HCT116 (cell line): ENCODE results near the gene TRPC4. TPM values are rescaled to one million over a fixed set of nuclear protein-coding genes. Genes with fewer than 3 reads are reported as not detected.

ENCODE experiments used
- ATAC-seq: fragments of 200-7000 bp; cut with Tn5 transposase; 2 replicates; pipeline ENCODE4 v1.9.1; 2020; ENCODE audit warnings: mild to moderate bottlenecking, moderate library complexity
- BruUV-seq: library from RNA; stranded (reverse); fragments of 400-500 nt; replicated peaks from 2 replicates; lab custom pipeline; 2021; lab: Mats Ljungman, UMichigan
- CTCF ChIA-PET: fragments of 300-600 bp; sonication (Branson Sonifier 250); formaldehyde crosslinking; loops from one replicate; lab custom pipeline; 2021; ENCODE audit warnings: antibody characterized with exemption; lab: Charles Lee
- POLR2A ChIA-PET: fragments of 300-600, 350-600 bp; sonication (Branson Sonifier 250); formaldehyde crosslinking; loops from one replicate; lab custom pipeline; 2021; ENCODE audit warnings: antibody characterized with exemption; lab: Charles Lee
- RAD21 ChIA-PET, 2 experiments: fragments of 300-600 bp; sonication (Branson Sonifier 250); formaldehyde crosslinking; loops; one replicate each; lab custom pipeline; 2023; ENCODE audit warnings: low total read pairs in 2 of 2; ENCODE audit not compliant: uncharacterized antibody in 2 of 2, unreplicated experiment in 2 of 2, low non-redundant PET in 1 of 2; lab: Charles Lee
- DNase-seq: peaks from one replicate; pipeline ENCODE4 v3.0.0-alpha.2; 2010; ENCODE audit warnings: low read depth, low spot score
- H2AFZ ChIP-seq: fragments of 200-600 bp; shearing (Covaris generic), sonication (generic); 2 replicates; pipeline ENCODE4 v1.6.1; 2017; ENCODE audit warnings: low read depth, mixed run types, mixed read lengths, antibody characterized with exemption, low read length; ENCODE audit not compliant: poor library complexity, severe bottlenecking
- H3K27ac ChIP-seq: 2 replicates; pipeline ENCODE4 v1.5.1; 2012; ENCODE audit warnings: low read depth, low read length
- H3K27me3 ChIP-seq: fragments of 200-600 bp; sonication (generic); 2 replicates; pipeline ENCODE4 v1.6.1; 2016; ENCODE audit warnings: mixed run types, low read length, mixed read lengths; ENCODE audit not compliant: insufficient read depth
- H3K36me3 ChIP-seq, 2 experiments: fragments of 200-500 bp in 1 of 2; fragments of 200-600 bp in 1 of 2; sonication (Bioruptor generic) in 1 of 2; sonication (generic) in 1 of 2; 2 replicates each; pipeline versions ENCODE4 v1.5.1 to v1.6.1; 2014 to 2016; ENCODE audit warnings: low read length in 2 of 2, inconsistent platforms in 1 of 2, mixed read lengths in 1 of 2, mixed run types in 1 of 2; ENCODE audit not compliant: insufficient read depth in 2 of 2, control insufficient read depth in 1 of 2
- H3K4me1 ChIP-seq, 2 experiments: fragments of 200-600 bp in 1 of 2; sonication (generic) in 1 of 2; 2 replicates each; pipeline versions ENCODE4 v1.5.1 to v1.6.1; 2012 to 2017; ENCODE audit warnings: low read length in 2 of 2, inconsistent platforms in 1 of 2, mild to moderate bottlenecking in 1 of 2, mixed read lengths in 1 of 2, mixed run types in 1 of 2, moderate library complexity in 1 of 2; ENCODE audit not compliant: insufficient read depth in 2 of 2, control insufficient read depth in 1 of 2
- H3K4me2 ChIP-seq: fragments of 200-600 bp; sonication (generic); 2 replicates; pipeline ENCODE4 v1.6.1; 2017; ENCODE audit warnings: mixed run types, low read length, mixed read lengths
- H3K4me3 ChIP-seq, 2 experiments: fragments of 200-600 bp in 1 of 2; sonication (generic) in 1 of 2; replicated peaks in 1 of 2; 2 replicates each; pipeline ENCODE4 v1.5.1; 2011 to 2016; ENCODE audit warnings: low read length in 2 of 2, control low read depth in 1 of 2, low read depth in 1 of 2, mild to moderate bottlenecking in 1 of 2, mixed read lengths in 1 of 2, mixed run types in 1 of 2
- H3K79me2 ChIP-seq: fragments of 200-600 bp; sonication (generic); 2 replicates; pipeline ENCODE4 v1.6.1; 2017; ENCODE audit warnings: mild to moderate bottlenecking, mixed run types, low read length, moderate library complexity, mixed read lengths; ENCODE audit not compliant: insufficient read depth
- H3K9ac ChIP-seq: fragments of 200-600 bp; sonication (generic); 2 replicates; pipeline ENCODE4 v1.6.1; 2016; ENCODE audit warnings: low read length, mixed read lengths
- H3K9me2 ChIP-seq: fragments of 200-600 bp; sonication (generic), shearing (Covaris generic); 2 replicates; pipeline ENCODE4 v1.6.1; 2017; ENCODE audit warnings: mixed run types, mild to moderate bottlenecking, moderate library complexity; ENCODE audit not compliant: insufficient read depth
- H3K9me3 ChIP-seq, 2 experiments: fragments of 200-500 bp in 1 of 2; fragments of 200-600 bp in 1 of 2; sonication (Bioruptor generic) in 1 of 2; sonication (generic) in 1 of 2; 2 replicates each; pipeline ENCODE4 v1.6.1; 2014 to 2017; ENCODE audit warnings: low read length in 2 of 2, mixed read lengths in 2 of 2, inconsistent platforms in 1 of 2, low read depth in 1 of 2, mild to moderate bottlenecking in 1 of 2, mixed run types in 1 of 2, moderate library complexity in 1 of 2; ENCODE audit not compliant: control insufficient read depth in 1 of 2, insufficient read depth in 1 of 2
- H4K20me1 ChIP-seq: fragments of 200-600 bp; sonication (generic), shearing (Covaris generic); 2 replicates; pipeline ENCODE4 v1.6.1; 2017; ENCODE audit warnings: mixed run types, mild to moderate bottlenecking, moderate library complexity; ENCODE audit not compliant: insufficient read depth
- CEBPB ChIP-seq: IDR thresholded peaks from 2 replicates; pipeline ENCODE4 v1.6.1; 2012; ENCODE audit warnings: low read depth
- EGR1 ChIP-seq: IDR thresholded peaks from 2 replicates; pipeline ENCODE4 v1.6.1; 2012; ENCODE audit warnings: low read depth
- ELF1 ChIP-seq: IDR thresholded peaks from 2 replicates; pipeline ENCODE4 v1.6.1; 2012; ENCODE audit warnings: low read depth, borderline replicate concordance
- EZH2 ChIP-seq: fragments of 200-600 bp; sonication (generic); IDR thresholded peaks from 2 replicates; pipeline ENCODE4 v1.6.1; 2017; ENCODE audit warnings: antibody characterized with exemption, mixed run types
- EZH2phosphoT487 ChIP-seq: fragments of 200-600 bp; IDR thresholded peaks from 2 replicates; pipeline ENCODE4 v1.6.1; 2018; ENCODE audit warnings: antibody characterized with exemption, borderline replicate concordance
- FOSL1 ChIP-seq: IDR thresholded peaks from 2 replicates; pipeline ENCODE4 v1.6.1; 2012; ENCODE audit warnings: low read depth
- JUND ChIP-seq: IDR thresholded peaks from 2 replicates; pipeline ENCODE4 v1.6.1; 2012
- RAD21 ChIP-seq: IDR thresholded peaks from 2 replicates; pipeline ENCODE4 v1.6.1; 2012; ENCODE audit warnings: low read depth, mild to moderate bottlenecking
- SP1 ChIP-seq: IDR thresholded peaks from 2 replicates; pipeline ENCODE4 v1.6.1; 2012; ENCODE audit warnings: low read depth
- SRF ChIP-seq: IDR thresholded peaks from 2 replicates; pipeline ENCODE4 v1.6.1; 2012; ENCODE audit warnings: low read depth
- TCF7L2 ChIP-seq: IDR thresholded peaks from 2 replicates; pipeline ENCODE4 v1.7.0; 2011; ENCODE audit warnings: borderline replicate concordance, inconsistent platforms; ENCODE audit not compliant: insufficient read depth, insufficient read length; ENCODE audit errors: extremely low read depth
- YY1 ChIP-seq: IDR thresholded peaks from 2 replicates; pipeline ENCODE4 v1.6.1; 2011; ENCODE audit warnings: low read length, low read depth, moderate library complexity, mild to moderate bottlenecking; ENCODE audit not compliant: insufficient replicate concordance; ENCODE audit errors: extremely low read depth
- ZNF274 ChIP-seq: fragments of 200-500 bp; sonication (Bioruptor generic); IDR thresholded peaks from 2 replicates; pipeline ENCODE4 v1.6.1; 2014; ENCODE audit warnings: mild to moderate bottlenecking, low read depth, low read length, inconsistent platforms
- intact Hi-C: fragments of 100-400 bp; cut with micrococcal nuclease; formaldehyde crosslinking; loops from 2 replicates; pipeline ENCODE4 v1.10.0; 2022
- total RNA-seq: library from RNA; stranded (reverse); gene quantifications from one replicate; pipeline ENCODE4 v1.2.1, GENCODE V29; 2021; ENCODE audit not compliant: unreplicated experiment
- TF ChIP-seq, protein P1 (sequence below): IDR thresholded peaks from 2 replicates; pipeline ENCODE4 v1.6.1; 2012
- TF ChIP-seq, protein P2 (sequence below): IDR thresholded peaks from 2 replicates; pipeline ENCODE4 v1.6.1; 2011; ENCODE audit warnings: mild to moderate bottlenecking, low read length, moderate library complexity; ENCODE audit not compliant: insufficient replicate concordance; ENCODE audit errors: extremely low read depth

The TRPC4 gene
- total RNA-seq, 1 experiment from 2014 or later, result not detected

DNA sequence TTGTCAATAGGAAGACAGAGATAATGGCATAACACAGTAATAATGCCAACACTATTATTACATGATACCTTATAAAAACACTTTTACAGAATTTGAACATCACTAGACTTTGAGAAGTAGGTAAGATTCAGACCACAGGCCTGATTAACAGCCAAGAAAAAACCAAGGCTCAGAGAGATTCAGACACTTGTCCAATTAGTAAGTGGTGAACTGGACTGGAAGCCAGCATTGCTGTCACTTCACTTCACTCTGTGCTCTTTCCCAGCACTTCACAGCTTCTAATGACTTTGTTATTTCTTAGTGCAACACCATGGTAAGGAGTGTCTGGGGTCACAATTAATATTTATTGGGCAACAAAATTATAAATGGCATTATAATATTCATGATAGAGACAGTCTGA, 91.9 kb downstream of the TRPC4 start:
- H2AFZ ChIP-seq, result no peak overlapping the region
- no peak overlapping the region for H3K4me3 ChIP-seq
- RAD21 ChIA-PET, result no interaction called here
- peaks cover 17 to 23% of the 10 kb centered on the region in 2 experiments; a peak in 2 of 4 replicates for H3K9me3 ChIP-seq
- CTCF ChIA-PET, result no interaction called here
- no peaks in the 10 kb centered on the region for H3K79me2 ChIP-seq
- DNase-seq (no peak), ATAC-seq (no peak)
- no peak overlapping the region for H3K4me2 ChIP-seq
- POLR2A ChIA-PET, result no interaction called here
- BruUV-seq, result no TSS peak
- no peaks in the 10 kb centered on the region for H3K4me1 ChIP-seq
- no peaks in the 10 kb centered on the region for H3K9me2 ChIP-seq
- TF ChIP-seq EZH2phosphoT487 (no peak), JUND (no peak), EZH2 (no peak), TCF7L2 (no peak), ELF1 (no peak)
- TF ChIP-seq, protein P1, sequence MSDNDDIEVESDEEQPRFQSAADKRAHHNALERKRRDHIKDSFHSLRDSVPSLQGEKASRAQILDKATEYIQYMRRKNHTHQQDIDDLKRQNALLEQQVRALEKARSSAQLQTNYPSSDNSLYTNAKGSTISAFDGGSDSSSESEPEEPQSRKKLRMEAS, result no peak
- TF ChIP-seq, protein P2, sequence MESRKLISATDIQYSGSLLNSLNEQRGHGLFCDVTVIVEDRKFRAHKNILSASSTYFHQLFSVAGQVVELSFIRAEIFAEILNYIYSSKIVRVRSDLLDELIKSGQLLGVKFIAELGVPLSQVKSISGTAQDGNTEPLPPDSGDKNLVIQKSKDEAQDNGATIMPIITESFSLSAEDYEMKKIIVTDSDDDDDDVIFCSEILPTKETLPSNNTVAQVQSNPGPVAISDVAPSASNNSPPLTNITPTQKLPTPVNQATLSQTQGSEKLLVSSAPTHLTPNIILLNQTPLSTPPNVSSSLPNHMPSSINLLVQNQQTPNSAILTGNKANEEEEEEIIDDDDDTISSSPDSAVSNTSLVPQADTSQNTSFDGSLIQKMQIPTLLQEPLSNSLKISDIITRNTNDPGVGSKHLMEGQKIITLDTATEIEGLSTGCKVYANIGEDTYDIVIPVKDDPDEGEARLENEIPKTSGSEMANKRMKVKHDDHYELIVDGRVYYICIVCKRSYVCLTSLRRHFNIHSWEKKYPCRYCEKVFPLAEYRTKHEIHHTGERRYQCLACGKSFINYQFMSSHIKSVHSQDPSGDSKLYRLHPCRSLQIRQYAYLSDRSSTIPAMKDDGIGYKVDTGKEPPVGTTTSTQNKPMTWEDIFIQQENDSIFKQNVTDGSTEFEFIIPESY, result no peak
- H3K9ac ChIP-seq, result no peak overlapping the region
- no peak overlapping the region for H3K27ac ChIP-seq
- intact Hi-C loops, result no loop called here
- H3K27me3 ChIP-seq, result no peaks in the 10 kb centered on the region
- H3K36me3 ChIP-seq, result no peaks in the 10 kb centered on the region
- H4K20me1 ChIP-seq, result no peaks in the 10 kb centered on the region

DNA sequence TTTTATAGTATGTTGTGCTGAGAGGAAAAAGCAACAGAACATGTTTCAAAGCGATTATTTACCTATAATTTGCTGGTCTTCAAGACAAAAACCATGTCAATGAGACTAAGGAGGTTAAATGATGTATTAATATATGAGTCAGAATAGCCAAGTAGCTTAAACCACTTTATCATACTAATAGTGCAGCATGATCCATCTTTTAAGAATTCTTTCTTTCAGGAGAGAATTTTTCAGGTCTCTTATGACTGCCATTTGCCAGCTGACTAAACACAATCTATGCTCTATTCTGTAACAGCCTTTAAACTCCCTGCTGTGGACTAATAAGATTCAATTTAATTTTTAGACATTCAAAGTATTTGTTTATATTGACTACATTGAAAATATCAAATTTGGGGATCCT, 93.7 kb downstream of the TRPC4 start:
- Histone ChIP-seq H3K4me2 (no peak overlapping the region), H4K20me1 (no peaks in the 10 kb centered on the region), H3K4me1 (no peaks in the 10 kb centered on the region), H3K4me3 (no peak overlapping the region), H3K79me2 (no peaks in the 10 kb centered on the region), H3K27me3 (no peaks in the 10 kb centered on the region), H3K9ac (no peak overlapping the region), H3K9me2 (no peaks in the 10 kb centered on the region), H3K36me3 (no peaks in the 10 kb centered on the region), H3K9me3 (peaks cover 18 to 30% of the 10 kb centered on the region in 2 experiments; a peak in 2 of 4 replicates), H3K27ac (no peak overlapping the region), H2AFZ (no peak overlapping the region)
- intact Hi-C loops, result no loop called here
- DNase-seq, result no peak
- ChIA-PET CTCF (no interaction called here), POLR2A (no interaction called here), RAD21 (no interaction called here)
- TF ChIP-seq FOSL1 (no peak), RAD21 (no peak), SP1 (no peak), SRF (no peak), YY1 (no peak), CEBPB (no peak), ZNF274 (no peak), EGR1 (no peak)
- TF ChIP-seq, protein P2, result no peak
- no peak for ATAC-seq
- no TSS peak for BruUV-seq
